Fibroblast of villous mesenchyme (primary cell): ENCODE measurements around the gene KCNJ6. TPM values are rescaled to one million over a fixed set of nuclear protein-coding genes. Genes with fewer than 3 reads are reported as not detected.

Source experiments
- DNase-seq: peaks from one replicate; pipeline ENCODE4 v3.0.0-alpha.2; 2010; ENCODE audit warnings: low read depth
- H3K4me3 ChIP-seq: 2 replicates; pipeline ENCODE4 v1.5.1; 2011; ENCODE audit warnings: low read depth, mild to moderate bottlenecking, low read length
- total RNA-seq: library from RNA; depleted of rRNA; stranded (reverse); fragments of >200 nt; gene quantifications from 2 replicates; pipeline ENCODE4 v1.2.3, GENCODE V29; 2012
- TF ChIP-seq, protein P1 (sequence below): IDR thresholded peaks from 2 replicates; pipeline ENCODE4 v1.5.1; 2012; ENCODE audit warnings: low read depth, mild to moderate bottlenecking, low read length; ENCODE audit not compliant: insufficient read depth

The KCNJ6 gene
- total RNA-seq, 1 donor: not detected

DNA sequence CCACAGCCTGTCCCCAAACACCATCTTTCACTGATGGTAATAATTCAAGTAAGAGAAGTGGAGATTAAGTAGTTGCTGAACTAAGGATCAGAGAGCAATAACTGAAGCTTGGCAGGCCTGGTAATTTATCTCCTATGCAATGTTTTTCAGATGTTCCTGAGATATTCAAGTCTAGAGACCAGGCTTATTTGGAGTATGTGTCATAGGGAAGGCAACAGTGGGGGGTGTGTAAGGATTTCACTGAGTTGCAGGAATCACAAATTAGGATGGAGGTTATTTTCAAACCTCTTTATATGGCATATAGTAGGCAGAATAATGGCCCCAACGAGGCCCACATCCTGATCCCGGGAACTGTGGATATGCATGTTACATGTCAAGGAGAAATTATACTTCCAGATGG, 171.7 kb downstream of the KCNJ6 start:
- H3K4me3 ChIP-seq: no peak overlapping the region
- TF ChIP-seq, protein P1, sequence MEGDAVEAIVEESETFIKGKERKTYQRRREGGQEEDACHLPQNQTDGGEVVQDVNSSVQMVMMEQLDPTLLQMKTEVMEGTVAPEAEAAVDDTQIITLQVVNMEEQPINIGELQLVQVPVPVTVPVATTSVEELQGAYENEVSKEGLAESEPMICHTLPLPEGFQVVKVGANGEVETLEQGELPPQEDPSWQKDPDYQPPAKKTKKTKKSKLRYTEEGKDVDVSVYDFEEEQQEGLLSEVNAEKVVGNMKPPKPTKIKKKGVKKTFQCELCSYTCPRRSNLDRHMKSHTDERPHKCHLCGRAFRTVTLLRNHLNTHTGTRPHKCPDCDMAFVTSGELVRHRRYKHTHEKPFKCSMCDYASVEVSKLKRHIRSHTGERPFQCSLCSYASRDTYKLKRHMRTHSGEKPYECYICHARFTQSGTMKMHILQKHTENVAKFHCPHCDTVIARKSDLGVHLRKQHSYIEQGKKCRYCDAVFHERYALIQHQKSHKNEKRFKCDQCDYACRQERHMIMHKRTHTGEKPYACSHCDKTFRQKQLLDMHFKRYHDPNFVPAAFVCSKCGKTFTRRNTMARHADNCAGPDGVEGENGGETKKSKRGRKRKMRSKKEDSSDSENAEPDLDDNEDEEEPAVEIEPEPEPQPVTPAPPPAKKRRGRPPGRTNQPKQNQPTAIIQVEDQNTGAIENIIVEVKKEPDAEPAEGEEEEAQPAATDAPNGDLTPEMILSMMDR: no peak
- no peak for DNase-seq

DNA sequence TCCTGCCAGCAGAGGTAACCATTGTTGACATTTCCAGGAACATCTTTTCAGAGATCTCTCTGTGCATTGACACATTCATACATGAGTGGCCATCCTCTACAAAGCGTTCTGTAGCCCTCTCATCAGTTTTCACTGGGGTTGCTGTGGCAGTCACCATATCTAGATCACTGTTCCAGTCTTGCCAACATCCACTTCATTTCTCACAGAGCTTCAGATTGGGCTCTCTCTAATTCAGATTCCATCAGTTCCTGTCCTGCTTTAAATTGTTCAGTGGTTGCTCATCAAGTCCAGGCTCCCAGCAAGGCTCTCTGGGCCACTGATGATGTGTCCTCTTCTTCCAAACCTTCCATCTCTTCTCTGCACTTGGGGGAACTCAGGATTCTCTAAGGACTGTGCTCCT, 173.7 kb downstream of the KCNJ6 start:
- TF ChIP-seq, protein P1: no peak
- no peak overlapping the region for H3K4me3 ChIP-seq
- no peak for DNase-seq

DNA sequence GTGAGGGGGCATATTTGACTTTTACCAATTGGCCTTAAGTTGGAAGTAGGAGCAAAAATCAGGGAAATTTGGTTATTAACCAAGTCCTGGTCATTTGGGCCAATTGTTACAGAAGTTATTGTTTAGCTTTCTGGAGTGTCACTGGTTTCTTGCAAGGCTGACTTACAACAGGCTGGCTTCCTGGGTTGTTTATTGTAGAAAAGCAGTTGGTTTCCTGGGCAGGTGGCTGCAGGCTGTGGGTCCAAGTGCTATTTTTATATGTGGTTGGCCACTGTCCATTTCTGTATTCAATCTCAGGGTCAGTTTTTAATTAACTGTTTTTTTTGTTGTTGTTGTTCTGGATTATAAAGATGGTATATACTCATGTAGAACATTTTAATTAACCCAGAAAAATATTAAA, 174.1 kb downstream of the KCNJ6 start:
- DNase-seq: no peak
- TF ChIP-seq, protein P1: no peak
- H3K4me3 ChIP-seq: no peak overlapping the region

DNA sequence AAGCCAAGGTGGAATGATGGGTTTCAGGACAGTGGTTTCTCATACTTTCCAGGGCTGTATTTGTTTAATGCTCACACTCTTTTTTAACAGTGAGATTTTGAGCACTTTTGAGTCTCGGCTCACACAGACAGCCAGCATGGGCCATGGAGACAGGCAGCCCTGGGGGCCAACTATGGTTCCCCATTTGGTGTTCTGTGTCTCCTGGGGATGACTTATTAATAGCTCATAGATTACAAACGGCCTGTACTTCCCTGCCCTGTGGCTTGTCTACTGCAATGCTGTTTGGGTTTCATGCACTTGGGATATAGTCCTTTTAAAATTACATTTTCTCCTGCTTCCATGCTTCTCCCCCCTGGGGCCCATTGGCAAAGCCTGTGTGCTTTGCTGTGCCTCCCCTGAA, 178.3 kb downstream of the KCNJ6 start:
- no peak overlapping the region for H3K4me3 ChIP-seq
- TF ChIP-seq, protein P1: no peak
- no peak for DNase-seq

DNA sequence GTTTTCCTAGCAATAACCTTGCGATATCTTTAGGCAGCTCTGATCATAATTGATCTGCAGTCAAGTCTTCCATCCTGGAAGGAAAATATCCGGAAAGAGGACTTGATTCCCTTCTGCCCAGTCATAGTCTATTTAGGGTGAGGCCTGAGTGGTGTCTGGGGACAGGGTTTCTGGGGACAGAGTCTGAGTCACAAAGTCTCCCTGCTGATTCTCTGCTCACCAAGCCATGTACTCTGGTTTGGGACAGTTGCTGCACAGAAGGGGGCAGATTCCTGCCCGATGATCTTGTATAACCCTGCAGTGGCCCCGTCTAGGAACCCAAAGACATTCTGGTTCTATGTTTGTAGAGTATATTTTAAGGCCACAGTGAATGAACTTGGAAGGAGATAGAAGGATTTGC, 178.8 kb downstream of the KCNJ6 start:
- no peak for DNase-seq
- TF ChIP-seq, protein P1: no peak

DNA sequence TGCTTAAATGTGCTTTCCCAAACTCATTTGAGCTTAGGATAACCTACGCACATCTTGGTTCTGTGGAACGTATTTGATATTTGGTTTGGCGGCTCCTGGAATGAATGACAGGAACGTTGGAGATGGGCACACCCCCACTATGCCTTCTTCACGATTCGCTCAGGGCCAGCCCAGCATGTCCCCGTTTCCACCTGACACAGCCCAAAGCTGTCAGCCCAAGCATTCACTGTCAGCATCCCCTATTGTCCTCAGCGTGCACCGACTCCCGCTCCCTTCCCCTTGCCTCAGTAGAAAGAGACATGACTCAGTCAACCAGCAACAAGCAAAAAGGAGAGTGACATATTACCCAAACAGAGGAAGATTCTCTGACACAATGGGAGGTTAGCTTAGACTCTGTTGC, 181.4 kb downstream of the KCNJ6 start:
- TF ChIP-seq, protein P1: no peak
- H3K4me3 ChIP-seq: no peak overlapping the region
- DNase-seq: no peak

More for the DNA sequence above, 178.8 kb downstream of the KCNJ6 start:
- no peak overlapping the region for H3K4me3 ChIP-seq

DNA sequence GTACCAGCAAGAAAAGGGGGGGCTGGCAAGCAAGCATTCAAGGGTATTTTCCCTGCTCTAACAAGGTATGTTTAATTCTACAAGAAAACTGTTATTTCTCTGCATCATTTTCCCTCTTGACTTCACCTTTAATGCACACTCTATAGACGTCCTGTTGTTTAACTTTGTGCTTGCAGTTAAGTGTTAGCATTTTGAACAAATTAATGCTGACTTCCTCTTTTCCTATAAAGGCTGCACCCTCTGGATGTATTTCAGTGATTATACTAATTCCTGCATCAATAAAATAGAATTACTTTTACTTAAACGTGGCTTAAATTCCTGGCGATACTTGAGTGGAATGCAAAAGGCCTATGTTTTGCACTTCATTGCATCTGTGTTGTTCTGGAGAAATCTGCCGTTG, 183.3 kb downstream of the KCNJ6 start:
- H3K4me3 ChIP-seq: no peak overlapping the region
- TF ChIP-seq, protein P1: no peak
- no peak for DNase-seq
